Mesothelial cell of epicardium (in vitro differentiated cells): Measurements from ENCODE around the gene GLRA3. TPM values are rescaled to one million over a fixed set of nuclear protein-coding genes. Genes with fewer than 3 reads are reported as not detected.

Source experiments
- DNase-seq, 2 experiments: peaks; one replicate each; pipeline ENCODE4 v3.0.0; 2021; ENCODE audit warnings: low spot score in 2 of 2; ENCODE audit not compliant: unreplicated experiment in 2 of 2
- H3K27ac Mint-ChIP-seq: 2 replicates; pipeline ENCODE4 v1.8.0; 2021; ENCODE audit warnings: mixed read lengths
- H3K27me3 Mint-ChIP-seq: 2 replicates; pipeline ENCODE4 v1.8.0; 2021; ENCODE audit warnings: low read depth, mixed read lengths
- H3K36me3 Mint-ChIP-seq: 2 replicates; pipeline ENCODE4 v1.8.0; 2021; ENCODE audit warnings: mixed read lengths
- H3K4me1 Mint-ChIP-seq: 2 replicates; pipeline ENCODE4 v1.8.0; 2021; ENCODE audit warnings: mixed read lengths
- H3K4me3 Mint-ChIP-seq: 2 replicates; pipeline ENCODE4 v1.8.0; 2021; ENCODE audit warnings: mild to moderate bottlenecking, moderate library complexity, mixed read lengths
- H3K9me3 Mint-ChIP-seq: 2 replicates; pipeline ENCODE4 v1.8.0; 2021; ENCODE audit warnings: mixed read lengths
- CTCF ChIP-seq: fragments of 200-600 bp; sonication (generic); IDR thresholded peaks from one replicate; pipeline ENCODE4 v1.5.0; 2021; ENCODE audit warnings: antibody characterized with exemption; ENCODE audit not compliant: unreplicated experiment
- total RNA-seq: library from RNA; stranded (reverse); gene quantifications from 3 replicates; pipeline ENCODE4 v1.2.1, GENCODE V29; 2021

The GLRA3 gene
- total RNA-seq, 1 donor from 2014 or later = not detected

DNA sequence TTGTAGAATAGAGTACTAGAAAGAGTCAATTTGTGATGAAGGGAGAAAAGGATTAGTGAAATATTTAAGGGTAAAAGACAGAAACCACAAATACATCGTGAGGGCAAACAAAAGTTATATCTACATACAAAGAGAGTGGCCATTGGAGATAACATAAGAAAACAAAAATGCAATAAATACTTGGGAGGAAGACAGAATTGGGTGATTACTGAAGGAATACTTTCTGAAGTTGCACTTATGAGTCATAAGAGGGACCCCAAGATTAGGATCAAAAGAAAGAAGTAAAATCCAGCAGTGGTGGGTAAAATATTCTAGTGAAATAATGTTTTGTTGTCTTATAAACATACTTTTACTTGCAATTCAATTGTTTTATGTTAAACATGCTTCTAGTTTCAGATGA lies 53.7 kb downstream of the GLRA3 start:
- H3K27ac Mint-ChIP-seq = no peak overlapping the region
- no peak for TF ChIP-seq CTCF
- no peak overlapping the region for H3K4me3 Mint-ChIP-seq
- H3K36me3 Mint-ChIP-seq = no peaks in the 10 kb centered on the region
- H3K9me3 Mint-ChIP-seq = peaks cover 3% of the 10 kb centered on the region
- DNase-seq = no peak
- no peaks in the 10 kb centered on the region for H3K27me3 Mint-ChIP-seq
- peaks cover 4% of the 10 kb centered on the region for H3K4me1 Mint-ChIP-seq

DNA sequence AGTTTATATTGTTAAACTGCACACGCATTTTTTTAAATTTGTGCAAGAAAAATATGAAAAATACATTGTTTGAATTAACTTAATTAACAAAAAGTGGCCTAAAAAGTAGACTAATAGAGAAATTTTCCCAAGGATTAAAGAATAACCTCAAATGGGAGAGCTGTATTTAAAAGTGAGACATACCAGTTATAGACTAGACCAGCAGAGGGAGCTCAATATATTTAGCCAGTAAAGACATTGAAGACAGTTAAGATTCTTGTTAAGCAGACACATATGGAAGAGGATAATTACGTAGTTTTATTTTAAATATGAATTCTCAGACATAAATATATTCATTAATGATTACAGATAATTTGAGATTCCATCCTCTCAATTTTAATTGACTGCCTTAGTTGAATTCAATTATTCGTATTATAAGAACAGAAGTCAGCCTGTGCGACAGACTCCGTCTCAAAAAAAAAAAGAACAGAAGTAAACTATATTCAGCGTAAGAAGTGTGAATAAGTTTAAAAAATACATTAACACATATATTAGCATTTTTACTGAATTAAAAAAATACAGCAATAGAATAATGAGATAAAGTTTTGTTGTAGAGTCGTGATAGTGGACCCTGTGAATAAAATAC lies 64.8 kb downstream of the GLRA3 start:
- no peaks in the 10 kb centered on the region for H3K36me3 Mint-ChIP-seq
- DNase-seq = no peak
- no peaks in the 10 kb centered on the region for H3K27me3 Mint-ChIP-seq
- peak; percentile 70 for TF ChIP-seq CTCF
- H3K4me3 Mint-ChIP-seq = no peak overlapping the region
- H3K27ac Mint-ChIP-seq = peak overlapping the region; percentile 71
- H3K9me3 Mint-ChIP-seq = peaks cover 8% of the 10 kb centered on the region
- H3K4me1 Mint-ChIP-seq = peaks cover 11% of the 10 kb centered on the region

DNA sequence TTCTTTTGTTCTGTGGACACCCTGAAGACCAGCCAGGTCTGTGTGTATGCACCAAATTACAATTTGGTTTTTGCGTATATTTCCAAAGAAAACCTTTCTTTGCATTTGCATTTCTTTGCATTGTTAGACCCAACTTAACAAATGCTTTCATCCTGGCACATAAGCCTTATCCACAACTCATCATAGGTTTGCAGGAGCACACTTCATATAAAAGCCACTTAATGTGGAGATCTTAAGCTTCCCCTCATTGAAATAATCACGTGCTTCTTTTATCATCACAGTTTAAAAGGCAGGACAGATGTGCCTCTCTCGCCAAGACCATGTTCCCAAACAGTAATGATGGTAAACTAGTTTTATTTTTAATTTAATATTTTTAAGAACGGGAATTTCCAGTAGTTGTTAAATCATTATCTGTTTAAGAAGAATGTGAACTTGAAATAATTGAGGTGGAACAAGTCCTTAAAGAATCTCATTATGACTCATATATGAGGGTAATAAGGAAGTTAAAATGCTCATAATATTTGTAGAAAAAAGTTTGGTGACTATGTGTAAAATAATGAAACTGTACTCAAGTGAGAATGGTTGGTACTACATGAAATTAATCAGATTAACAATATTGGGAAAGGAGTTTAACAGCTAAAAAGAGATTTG lies 65.5 kb downstream of the GLRA3 start:
- DNase-seq = no peak
- Mint-ChIP-seq H3K27me3 (no peaks in the 10 kb centered on the region), H3K36me3 (no peaks in the 10 kb centered on the region), H3K4me3 (no peak overlapping the region), H3K9me3 (peaks cover 11% of the 10 kb centered on the region), H3K4me1 (peaks cover 11% of the 10 kb centered on the region), H3K27ac (peak overlapping the region; percentile 71)
- no peak for TF ChIP-seq CTCF

- TF ChIP-seq CTCF = no peak
- Mint-ChIP-seq H3K27me3 (no peaks in the 10 kb centered on the region), H3K9me3 (peaks cover 7% of the 10 kb centered on the region), H3K4me3 (no peak overlapping the region), H3K27ac (no peak overlapping the region), H3K36me3 (no peaks in the 10 kb centered on the region), H3K4me1 (peaks cover 11% of the 10 kb centered on the region)
- no peak for DNase-seq
Measured at GRCh38 chr4:174761451-174761850, 67.6 kb downstream of the GLRA3 start.

DNA sequence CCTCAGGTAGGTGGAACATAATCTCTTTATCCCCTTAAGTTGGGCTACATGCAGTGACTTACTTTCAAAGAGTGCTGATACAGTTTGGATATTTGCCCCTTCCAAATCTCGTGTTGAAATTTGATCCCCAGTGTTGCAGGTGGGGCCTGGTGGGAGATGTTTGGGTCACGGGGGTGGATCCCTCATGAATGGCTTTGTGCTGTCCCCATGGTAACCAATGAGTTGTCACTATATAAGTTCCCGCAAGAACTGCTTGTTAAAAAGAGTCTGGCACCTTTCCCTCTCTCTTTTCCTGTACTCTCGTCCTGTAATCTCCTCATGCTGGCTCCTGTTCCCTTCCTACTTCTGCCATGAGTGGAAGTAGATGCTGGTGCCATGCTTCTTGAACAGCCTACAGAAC lies 71.3 kb downstream of the GLRA3 start:
- H3K4me3 Mint-ChIP-seq = no peak overlapping the region
- H3K27me3 Mint-ChIP-seq = no peaks in the 10 kb centered on the region
- DNase-seq = no peak
- peaks cover 7% of the 10 kb centered on the region for H3K9me3 Mint-ChIP-seq
- H3K4me1 Mint-ChIP-seq = peaks cover 16% of the 10 kb centered on the region
- TF ChIP-seq CTCF = no peak
- H3K36me3 Mint-ChIP-seq = no peaks in the 10 kb centered on the region
- no peak overlapping the region for H3K27ac Mint-ChIP-seq
